Measurements from ENCODE around the gene MRPS7.
"Not testable (repeated sequence)": the region's sequence is repeated elsewhere in the genome, so short reads cannot be mapped to it uniquely, and the experiment has no call there.

Gene MRPS7

GRCh38 chr17:75252039-75252816, 9.5 kb upstream of the MRPS7 start:
- Histone ChIP-seq H3K4me3 (no peak overlapping the region), H3K27ac (no peak overlapping the region), H3K27me3 (no peaks in the 10 kb centered on the region), H3K36me3 (no peaks in the 10 kb centered on the region), H3K9me3 (no peaks in the 10 kb centered on the region), H3K4me1 (peaks cover 0 to 20% (median 12%) of the 10 kb centered on the region in 4 donors)
- no peak for DNase-seq
- TF ChIP-seq, protein P1, sequence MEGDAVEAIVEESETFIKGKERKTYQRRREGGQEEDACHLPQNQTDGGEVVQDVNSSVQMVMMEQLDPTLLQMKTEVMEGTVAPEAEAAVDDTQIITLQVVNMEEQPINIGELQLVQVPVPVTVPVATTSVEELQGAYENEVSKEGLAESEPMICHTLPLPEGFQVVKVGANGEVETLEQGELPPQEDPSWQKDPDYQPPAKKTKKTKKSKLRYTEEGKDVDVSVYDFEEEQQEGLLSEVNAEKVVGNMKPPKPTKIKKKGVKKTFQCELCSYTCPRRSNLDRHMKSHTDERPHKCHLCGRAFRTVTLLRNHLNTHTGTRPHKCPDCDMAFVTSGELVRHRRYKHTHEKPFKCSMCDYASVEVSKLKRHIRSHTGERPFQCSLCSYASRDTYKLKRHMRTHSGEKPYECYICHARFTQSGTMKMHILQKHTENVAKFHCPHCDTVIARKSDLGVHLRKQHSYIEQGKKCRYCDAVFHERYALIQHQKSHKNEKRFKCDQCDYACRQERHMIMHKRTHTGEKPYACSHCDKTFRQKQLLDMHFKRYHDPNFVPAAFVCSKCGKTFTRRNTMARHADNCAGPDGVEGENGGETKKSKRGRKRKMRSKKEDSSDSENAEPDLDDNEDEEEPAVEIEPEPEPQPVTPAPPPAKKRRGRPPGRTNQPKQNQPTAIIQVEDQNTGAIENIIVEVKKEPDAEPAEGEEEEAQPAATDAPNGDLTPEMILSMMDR (IDR thresholded peaks at IDR 0.05) = no peak
- intact Hi-C loops (cut with DNase I; ENCODE audit: low total_unique reads) = no loop called here

GRCh38 chr17:75255954-75256698, 5.6 kb upstream of the MRPS7 start:
- H3K36me3 ChIP-seq; H3K9me3 ChIP-seq; H3K27me3 ChIP-seq; DNase-seq; H3K27ac ChIP-seq; H3K4me3 ChIP-seq; intact Hi-C loops (cut with DNase I; ENCODE audit: low total_unique reads): not testable (repeated sequence)
- peaks cover under 1 to 21% (median 20%) of the 10 kb centered on the region in 4 donors for H3K4me1 ChIP-seq

- peaks cover 6 to 22% (median 20%) of the 10 kb centered on the region in 4 donors for H3K4me1 ChIP-seq
- H3K36me3 ChIP-seq; DNase-seq; intact Hi-C loops (cut with DNase I; ENCODE audit: low total_unique reads); H3K4me3 ChIP-seq; H3K27me3 ChIP-seq; H3K9me3 ChIP-seq; H3K27ac ChIP-seq: not testable (repeated sequence)
These were observed 4.5 kb upstream of the MRPS7 start for GRCh38 chr17:75257228-75257627.

- DNase-seq = no peak
- H3K9me3 ChIP-seq = no peaks in the 10 kb centered on the region
- peak overlapping the region; percentile 98 for H3K4me3 ChIP-seq
- peak overlapping the region; percentile 94 to 96 for H3K27ac ChIP-seq
- peaks cover 6 to 32% (median 27%) of the 10 kb centered on the region in 4 donors for H3K4me1 ChIP-seq
- no peaks in the 10 kb centered on the region for H3K27me3 ChIP-seq
- TF ChIP-seq, protein P1 (IDR thresholded peaks at IDR 0.05) = no peak
- intact Hi-C loops (cut with DNase I; ENCODE audit: low total_unique reads) = no loop called here
- peaks cover 5 to 29% (median 13%) of the 10 kb centered on the region in 3 donors for H3K36me3 ChIP-seq
These were observed 891 bp upstream of the MRPS7 start for GRCh38 chr17:75260641-75261335.

DNA sequence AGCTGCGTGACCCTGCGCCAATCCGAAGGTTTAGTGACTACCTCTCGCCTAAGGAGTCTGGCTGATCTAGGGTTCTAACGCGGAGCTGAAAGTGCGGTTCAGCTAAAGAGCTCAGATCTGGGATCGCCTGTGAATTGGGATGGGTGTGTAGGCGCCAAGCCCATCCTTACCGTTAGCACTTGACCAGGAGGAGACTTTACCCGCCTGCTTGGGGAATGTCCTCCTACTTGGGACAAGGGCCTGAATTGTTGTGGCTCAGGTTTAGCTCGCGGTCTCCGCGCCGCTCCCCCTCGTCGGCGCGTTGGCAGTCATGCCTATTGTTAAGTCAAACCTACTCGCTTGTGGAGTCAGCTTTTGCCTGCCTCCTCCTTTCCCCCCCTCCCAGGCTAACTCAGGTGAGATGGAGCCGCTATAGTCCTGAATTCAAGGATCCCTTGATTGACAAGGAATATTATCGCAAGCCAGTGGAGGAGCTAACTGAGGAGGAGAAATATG, 480 bp downstream of the MRPS7 start:
- intact Hi-C loops (cut with DNase I; ENCODE audit: low total_unique reads) = no loop called here
- no peaks in the 10 kb centered on the region for H3K9me3 ChIP-seq

DNA sequence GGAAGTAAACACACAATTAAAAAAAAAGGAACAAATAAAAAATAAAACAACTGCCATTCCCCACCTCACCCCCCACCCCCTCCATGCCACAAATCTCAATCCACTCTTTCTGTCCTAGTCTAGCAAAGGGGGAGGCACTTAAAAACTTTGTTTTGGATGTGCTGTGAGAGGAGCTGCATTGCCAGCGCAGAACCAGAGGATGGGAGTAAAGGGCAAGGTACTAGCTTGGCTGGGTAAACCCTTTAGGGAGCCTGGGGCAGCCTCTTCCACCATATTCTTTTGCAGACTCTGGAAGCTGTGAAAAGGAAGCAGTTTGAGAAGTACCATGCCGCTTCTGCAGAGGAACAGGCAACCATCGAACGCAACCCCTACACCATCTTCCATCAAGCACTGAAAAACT, 1.4 kb downstream of the MRPS7 start:
- peaks cover 6 to 43% (median 27%) of the 10 kb centered on the region in 4 donors for H3K4me1 ChIP-seq
- no peak for DNase-seq
- intact Hi-C loops (cut with DNase I; ENCODE audit: low total_unique reads) = no loop called here
- TF ChIP-seq, protein P1 (IDR thresholded peaks at IDR 0.05) = no peak
- peak overlapping the region in 1 of 2 donors; percentile 98 for H3K4me3 ChIP-seq
- H3K27ac ChIP-seq = no peak overlapping the region
- H3K27me3 ChIP-seq = no peaks in the 10 kb centered on the region
- no peaks in the 10 kb centered on the region for H3K9me3 ChIP-seq
- peaks cover 18 to 47% (median 23%) of the 10 kb centered on the region in 3 donors for H3K36me3 ChIP-seq

More for the DNA sequence above, 480 bp downstream of the MRPS7 start:
- H3K27ac ChIP-seq = peak overlapping the region; percentile 94 to 96
- H3K4me1 ChIP-seq = peaks cover 6 to 35% (median 27%) of the 10 kb centered on the region in 4 donors
- no peak for DNase-seq
- H3K27me3 ChIP-seq = no peaks in the 10 kb centered on the region
- peaks cover 18 to 43% (median 23%) of the 10 kb centered on the region in 3 donors for H3K36me3 ChIP-seq
- TF ChIP-seq, protein P1 (IDR thresholded peaks at IDR 0.05) = no peak
- H3K4me3 ChIP-seq = peak overlapping the region; percentile 98

Measured in tibial artery (tissue), 4 donors.